GM18507 (cell line): ENCODE measurements around the gene CDH12.
"Not testable (repeated sequence)": the region's sequence is repeated elsewhere in the genome, so short reads cannot be mapped to it uniquely, and the experiment has no call there.

Experiments
- DNase-seq: peaks from one replicate; pipeline ENCODE4 v3.0.0; 2011; ENCODE audit warnings: low read depth; ENCODE audit not compliant: insufficient read length; ENCODE audit errors: extremely low spot score
- FAIRE-seq: peaks from 2 replicates; lab custom pipeline; 2011; peaks lifted over from hg19 to GRCh38; lab: Jason Lieb, UNC

Gene CDH12

DNA sequence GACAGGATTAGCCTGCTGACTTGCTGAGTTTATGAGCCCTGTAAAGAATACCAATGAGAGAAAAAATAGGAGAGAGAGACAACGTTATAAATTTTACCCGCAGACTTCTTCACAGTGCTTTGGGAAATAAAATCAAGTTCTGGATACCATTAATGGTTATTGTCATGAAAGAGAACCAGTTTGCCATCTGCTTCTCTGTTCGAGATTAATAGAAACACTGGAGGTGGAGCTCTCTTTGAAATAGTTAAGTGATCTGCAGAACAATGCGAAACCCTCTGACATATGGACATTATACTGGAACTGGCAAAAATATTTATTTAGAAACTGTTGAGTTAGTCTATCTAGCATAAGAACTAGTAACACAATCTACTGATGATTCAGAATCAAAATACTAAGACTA, 500.7 kb downstream of the CDH12 start:
- DNase-seq (no peak), FAIRE-seq (no peak)

DNA sequence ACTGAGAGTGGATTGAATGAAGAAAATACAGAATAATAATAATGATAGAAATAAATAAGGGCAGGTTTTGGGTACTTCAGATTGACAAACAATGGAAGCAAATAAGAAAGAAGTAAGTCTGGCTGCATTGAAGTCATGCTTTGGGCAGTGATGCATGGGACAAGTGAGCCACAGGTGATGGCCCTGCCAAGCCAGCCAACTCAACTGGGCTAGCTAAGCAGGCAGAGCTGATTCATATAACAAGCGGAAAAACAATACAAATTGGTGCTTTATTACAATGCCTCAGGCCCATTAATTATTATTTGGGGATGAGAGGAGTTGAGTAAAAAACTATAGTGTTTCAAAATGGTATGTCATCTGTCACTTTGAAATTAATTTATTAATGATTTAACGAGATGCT, 502.0 kb downstream of the CDH12 start:
- DNase-seq, result no peak
- FAIRE-seq, result no peak

DNA sequence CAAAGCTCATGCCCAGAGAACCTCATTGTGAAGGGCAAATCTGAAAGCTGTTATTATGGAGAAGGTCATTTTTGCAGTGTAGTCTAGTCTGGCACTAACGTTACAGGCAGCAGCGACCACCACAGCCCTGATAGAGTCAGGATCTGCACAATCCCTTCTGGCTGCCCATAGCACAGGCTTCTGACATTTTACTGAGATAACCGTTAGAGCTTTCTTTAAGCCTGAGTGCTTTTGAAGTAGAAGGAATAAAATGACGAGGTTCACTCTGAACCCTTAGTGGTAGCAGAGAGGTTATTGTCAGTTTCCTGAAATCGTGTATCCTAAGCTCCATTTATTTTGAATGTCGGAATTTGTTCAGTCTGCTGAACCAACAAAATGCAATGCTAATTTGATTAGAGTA, 505.1 kb downstream of the CDH12 start:
- FAIRE-seq (no peak), DNase-seq (no peak)

DNA sequence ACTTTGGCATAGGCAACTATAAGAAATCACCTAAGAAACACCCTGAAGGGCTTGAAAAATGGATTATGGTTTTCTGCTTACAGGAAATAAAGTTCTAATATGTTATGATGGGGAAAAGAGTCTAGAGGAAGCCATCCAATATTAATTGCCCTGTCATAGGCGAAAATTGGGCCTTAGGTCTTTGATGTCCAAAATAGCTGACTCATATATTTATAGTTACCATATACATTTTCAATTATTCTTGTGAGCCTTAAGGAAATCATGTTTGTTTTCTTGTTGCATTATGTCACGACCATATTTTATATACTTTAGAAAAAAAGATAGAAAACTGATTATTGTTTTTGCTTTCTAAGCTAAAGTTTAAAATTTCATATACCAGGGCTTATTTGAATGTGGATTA, 509.1 kb downstream of the CDH12 start:
- no peak for FAIRE-seq
- no peak for DNase-seq

- no peak for DNase-seq
- no peak for FAIRE-seq
These were observed 511.7 kb downstream of the CDH12 start for GRCh38 chr5:22341406-22341805.

- not testable (repeated sequence) for DNase-seq, FAIRE-seq
These were observed 520.2 kb downstream of the CDH12 start for GRCh38 chr5:22332949-22333348.

DNA sequence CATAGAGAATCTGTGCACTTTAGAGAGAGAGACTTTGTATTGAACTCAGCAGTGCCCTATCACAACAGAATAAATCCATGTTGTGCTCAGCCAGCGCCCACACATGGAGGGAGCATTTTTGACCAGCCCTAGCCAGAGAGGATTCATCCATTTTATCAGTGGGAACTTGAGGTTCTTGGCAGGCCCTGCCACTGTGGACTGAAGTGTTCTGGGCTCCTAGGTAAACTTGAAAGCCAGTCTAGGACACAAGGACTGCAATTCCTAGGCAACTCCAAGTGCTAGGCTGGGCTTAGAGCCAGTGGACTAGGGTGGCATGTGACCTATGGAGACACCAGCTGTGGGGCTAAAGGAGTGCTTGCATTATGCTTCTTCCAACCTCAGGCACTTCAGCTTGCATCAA, 523.5 kb downstream of the CDH12 start:
- FAIRE-seq (no peak), DNase-seq (no peak)

GRCh38 chr5:22319798-22320197, 533.3 kb downstream of the CDH12 start:
- no peak for DNase-seq

DNA sequence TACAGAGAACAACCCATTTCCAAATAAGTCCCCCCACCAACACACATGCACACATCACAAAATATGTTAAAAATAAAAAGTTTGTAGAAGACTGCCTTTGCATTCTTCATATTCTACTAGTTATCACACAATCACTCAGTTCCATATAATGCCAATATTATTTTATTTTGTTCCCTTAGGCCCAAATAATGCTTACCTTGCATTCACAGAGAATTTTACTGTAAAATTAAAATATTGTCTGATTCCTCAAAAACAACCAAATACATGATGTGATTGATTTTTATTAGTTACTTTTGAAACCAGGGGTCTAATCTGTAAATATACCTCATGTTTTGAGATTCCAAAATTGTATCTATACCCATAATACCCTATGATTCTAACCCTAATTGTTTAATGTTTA, 536.9 kb downstream of the CDH12 start:
- no peak for FAIRE-seq

More at GRCh38 chr5:22319798-22320197, 533.3 kb downstream of the CDH12 start:
- no peak for FAIRE-seq

GRCh38 chr5:22315052-22315451, 538.1 kb downstream of the CDH12 start:
- not testable (repeated sequence) for DNase-seq, FAIRE-seq

More for the DNA sequence above, 536.9 kb downstream of the CDH12 start:
- DNase-seq, result no peak

- DNase-seq, result no peak
- no peak for FAIRE-seq
These were observed 538.6 kb downstream of the CDH12 start for GRCh38 chr5:22314548-22314947.

DNA sequence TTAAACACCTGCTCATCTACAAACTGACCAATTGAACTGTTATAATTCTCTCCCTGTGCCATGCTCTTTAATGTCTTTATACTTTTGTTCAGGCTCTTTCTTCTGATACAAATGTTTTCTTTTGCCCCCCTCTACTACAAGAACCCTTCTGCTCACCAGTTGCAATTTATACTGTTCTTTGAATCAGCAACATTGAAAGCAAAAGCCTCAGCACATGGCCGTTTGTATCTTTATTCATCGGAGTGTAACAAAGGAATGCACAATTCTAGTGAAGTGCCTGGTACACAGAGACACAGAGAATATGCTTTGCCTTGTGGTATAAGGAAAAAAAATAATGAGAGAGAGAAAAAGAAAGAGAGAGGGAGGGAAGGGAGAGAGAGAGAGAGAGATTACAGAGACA, 547.1 kb downstream of the CDH12 start:
- FAIRE-seq (no peak), DNase-seq (no peak)

GRCh38 chr5:22295832-22296231, 557.3 kb downstream of the CDH12 start:
- DNase-seq (no peak), FAIRE-seq (no peak)

- FAIRE-seq (no peak), DNase-seq (no peak)
These were observed 560.0 kb downstream of the CDH12 start for GRCh38 chr5:22293147-22293546.

GRCh38 chr5:22278164-22278563, 575.0 kb downstream of the CDH12 start:
- DNase-seq (no peak), FAIRE-seq (no peak)

DNA sequence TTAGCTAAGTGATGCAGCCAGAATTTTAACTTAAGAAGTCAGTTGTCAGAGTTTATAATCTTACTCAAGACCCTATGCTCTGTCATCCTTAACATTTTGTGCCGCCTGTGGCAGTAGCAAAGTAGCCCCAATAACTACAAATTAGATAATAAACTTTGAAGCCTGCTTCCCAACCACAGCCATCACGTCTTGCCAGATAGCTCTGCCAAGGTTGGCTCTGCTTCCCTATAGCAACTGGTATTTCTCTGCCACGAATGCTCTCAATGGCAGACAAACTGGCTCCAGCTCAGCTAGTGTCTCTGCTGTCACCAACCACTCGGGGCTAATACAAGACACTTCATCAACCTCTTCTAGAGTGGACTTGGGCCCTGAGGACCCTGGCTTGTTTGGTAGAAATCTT, 576.1 kb downstream of the CDH12 start:
- FAIRE-seq, result no peak
- no peak for DNase-seq

DNA sequence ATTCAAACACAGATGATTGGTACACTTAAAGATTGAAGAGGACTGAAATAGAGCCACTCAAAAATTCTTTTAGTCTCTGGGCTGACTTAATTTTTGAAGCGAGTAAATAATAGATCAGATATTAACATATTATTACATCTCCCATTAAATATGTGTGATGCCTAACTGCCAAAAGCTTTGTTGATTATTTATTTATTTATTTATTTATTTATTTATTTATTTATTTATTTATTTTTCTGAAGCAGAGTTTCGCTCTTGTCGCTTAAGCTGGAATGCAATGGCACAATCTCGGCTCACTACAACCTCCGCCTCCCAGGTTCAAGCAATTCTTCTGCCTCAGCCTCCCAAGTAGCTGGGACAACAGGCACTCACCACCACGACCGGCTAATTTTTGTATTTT, 587.3 kb downstream of the CDH12 start:
- DNase-seq, FAIRE-seq: not testable (repeated sequence)

- no peak for DNase-seq
- no peak for FAIRE-seq
These were observed 595.0 kb downstream of the CDH12 start for GRCh38 chr5:22258139-22258538.

GRCh38 chr5:22250528-22250927, 602.6 kb downstream of the CDH12 start:
- DNase-seq, result no peak
- no peak for FAIRE-seq

DNA sequence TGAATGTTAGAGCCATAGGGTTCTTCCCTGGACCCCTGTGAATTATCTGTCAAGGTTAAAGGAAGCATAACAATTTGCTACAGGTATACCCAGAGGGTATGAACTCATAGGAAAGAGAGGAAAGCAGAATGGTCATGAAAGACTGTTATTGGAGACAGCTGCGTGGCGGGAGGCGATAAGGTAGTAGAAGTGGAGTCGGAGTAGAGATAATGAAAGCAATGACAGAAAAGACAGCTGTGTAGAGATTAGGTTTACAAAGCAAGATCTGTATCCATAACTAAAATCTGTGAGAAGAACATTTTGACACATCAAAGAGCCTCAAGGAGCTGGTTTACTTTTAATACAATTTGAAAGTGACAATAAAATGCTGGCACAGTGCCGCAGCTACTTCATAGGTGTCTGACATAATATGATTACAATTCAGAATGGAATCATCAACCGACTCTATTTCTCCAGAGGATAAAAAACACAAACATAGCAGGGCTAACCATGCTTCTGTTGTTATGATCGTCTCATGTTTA, 603.9 kb downstream of the CDH12 start:
- FAIRE-seq (no peak), DNase-seq (no peak)

DNA sequence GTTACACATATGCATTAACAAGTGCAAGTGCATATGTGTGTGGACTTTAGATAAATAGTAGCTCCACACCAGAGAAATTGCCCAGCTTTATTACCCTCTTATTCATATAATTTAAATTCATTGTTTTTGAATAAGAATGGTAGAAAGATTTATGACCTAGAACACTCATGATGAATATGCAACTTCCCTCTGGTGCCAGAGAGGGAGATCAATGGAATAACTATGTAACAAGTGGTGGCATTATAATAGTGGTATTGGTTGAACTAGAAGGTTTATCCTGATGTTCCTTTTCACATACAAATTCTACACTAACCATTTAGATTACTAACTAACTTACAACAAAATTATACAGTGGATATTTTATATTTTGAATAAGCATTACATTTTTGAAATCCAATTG, 607.4 kb downstream of the CDH12 start:
- FAIRE-seq, result no peak

DNA sequence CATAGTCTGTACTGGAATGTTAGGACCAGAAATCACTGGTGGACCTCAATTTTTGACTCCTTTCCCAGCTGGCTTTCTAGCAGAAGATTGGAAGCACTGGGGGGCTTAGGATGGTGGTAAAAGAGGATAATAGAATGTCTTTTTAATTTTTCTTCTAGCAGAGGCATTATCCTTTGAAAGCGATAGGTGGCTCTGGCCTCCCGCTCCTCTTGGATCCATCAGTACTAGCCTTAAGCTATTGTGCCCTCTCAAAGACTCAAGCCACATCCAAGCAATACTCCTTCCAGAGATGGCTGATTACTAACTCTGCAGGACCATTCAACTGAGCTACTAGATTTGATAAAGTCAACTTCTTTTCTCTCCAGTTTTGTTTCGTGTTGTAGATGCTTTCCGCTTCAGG, 610.6 kb downstream of the CDH12 start:
- DNase-seq (no peak), FAIRE-seq (no peak)

More for the DNA sequence above, 607.4 kb downstream of the CDH12 start:
- DNase-seq, result no peak
